GM12874 (cell line): ENCODE data around the gene CARD8.

Experiments
- TF ChIP-seq, protein P1 (sequence below): IDR thresholded peaks from 2 replicates; pipeline ENCODE4 v1.5.1; 2011; ENCODE audit warnings: low read depth, mild to moderate bottlenecking, control low read depth, low read length, moderate library complexity; ENCODE audit not compliant: insufficient read depth

Gene CARD8

DNA sequence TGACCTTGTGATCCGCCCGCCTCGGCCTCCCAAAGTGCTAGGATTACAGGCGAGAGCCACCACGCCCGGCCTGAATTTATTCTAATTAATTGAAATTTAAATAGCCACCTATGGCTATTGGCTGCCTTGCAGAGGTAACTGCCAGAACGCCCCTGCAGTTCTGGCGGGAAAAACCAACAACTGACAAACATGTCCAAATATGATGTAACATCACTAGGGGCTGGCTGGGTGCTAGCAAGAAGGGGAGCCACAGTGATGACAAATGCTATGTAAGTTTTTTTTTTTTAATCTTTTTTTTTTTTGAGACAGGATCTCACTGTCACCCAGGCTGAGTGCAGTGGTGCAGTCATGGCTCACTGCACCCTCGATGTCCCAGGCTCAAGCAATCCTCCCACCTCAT lies 72.4 kb downstream of the CARD8 start:
- TF ChIP-seq, protein P1, sequence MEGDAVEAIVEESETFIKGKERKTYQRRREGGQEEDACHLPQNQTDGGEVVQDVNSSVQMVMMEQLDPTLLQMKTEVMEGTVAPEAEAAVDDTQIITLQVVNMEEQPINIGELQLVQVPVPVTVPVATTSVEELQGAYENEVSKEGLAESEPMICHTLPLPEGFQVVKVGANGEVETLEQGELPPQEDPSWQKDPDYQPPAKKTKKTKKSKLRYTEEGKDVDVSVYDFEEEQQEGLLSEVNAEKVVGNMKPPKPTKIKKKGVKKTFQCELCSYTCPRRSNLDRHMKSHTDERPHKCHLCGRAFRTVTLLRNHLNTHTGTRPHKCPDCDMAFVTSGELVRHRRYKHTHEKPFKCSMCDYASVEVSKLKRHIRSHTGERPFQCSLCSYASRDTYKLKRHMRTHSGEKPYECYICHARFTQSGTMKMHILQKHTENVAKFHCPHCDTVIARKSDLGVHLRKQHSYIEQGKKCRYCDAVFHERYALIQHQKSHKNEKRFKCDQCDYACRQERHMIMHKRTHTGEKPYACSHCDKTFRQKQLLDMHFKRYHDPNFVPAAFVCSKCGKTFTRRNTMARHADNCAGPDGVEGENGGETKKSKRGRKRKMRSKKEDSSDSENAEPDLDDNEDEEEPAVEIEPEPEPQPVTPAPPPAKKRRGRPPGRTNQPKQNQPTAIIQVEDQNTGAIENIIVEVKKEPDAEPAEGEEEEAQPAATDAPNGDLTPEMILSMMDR, result no peak

- TF ChIP-seq, protein P1, result 0 out of 2 replicates have a peak, but pooled peaks have one; percentile 4
Measured at GRCh38 chr19:48182434-48182833, 73.3 kb downstream of the CARD8 start.

- TF ChIP-seq, protein P1, result no peak
Measured at GRCh38 chr19:48181505-48181904, 74.2 kb downstream of the CARD8 start.

DNA sequence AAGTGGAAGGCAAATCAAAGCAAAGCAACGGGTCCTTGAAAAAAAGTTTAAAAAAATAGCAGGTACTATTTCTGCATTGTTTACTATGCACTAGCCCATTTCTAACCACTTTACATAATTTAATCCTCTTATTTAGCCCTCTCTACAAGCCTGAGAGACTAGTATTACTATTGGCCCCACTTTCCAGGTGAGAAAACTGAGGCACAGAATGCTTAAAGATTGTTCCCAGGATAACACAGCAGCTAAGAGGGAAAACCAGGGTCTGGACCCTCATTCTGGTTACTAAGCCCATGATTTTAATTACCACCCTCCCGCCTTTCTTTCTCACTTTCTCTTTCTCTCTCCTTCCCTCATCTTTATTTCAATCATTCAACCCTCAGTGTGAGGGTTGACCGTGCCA lies 79.5 kb downstream of the CARD8 start:
- TF ChIP-seq, protein P1, result no peak

DNA sequence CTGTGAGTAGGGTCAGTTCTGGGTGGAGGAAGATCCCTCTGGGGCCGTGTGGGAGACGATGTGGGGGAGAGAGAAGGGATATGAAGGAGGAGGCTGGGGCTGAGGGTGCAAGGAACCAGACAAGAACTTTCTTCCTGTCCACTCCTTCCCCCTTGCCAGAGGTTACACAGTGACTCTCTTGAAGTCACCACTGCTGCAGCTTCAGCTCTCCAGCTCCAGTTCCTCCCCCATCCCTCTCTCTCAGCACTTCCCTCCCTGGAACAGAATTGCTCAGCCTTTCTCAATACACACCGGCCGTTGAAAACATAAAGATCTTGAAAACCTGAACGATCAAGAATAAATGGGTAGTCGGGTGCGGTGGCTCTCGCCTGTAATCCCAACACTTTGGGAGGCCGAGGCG lies 80.1 kb downstream of the CARD8 start:
- TF ChIP-seq, protein P1, result no peak

DNA sequence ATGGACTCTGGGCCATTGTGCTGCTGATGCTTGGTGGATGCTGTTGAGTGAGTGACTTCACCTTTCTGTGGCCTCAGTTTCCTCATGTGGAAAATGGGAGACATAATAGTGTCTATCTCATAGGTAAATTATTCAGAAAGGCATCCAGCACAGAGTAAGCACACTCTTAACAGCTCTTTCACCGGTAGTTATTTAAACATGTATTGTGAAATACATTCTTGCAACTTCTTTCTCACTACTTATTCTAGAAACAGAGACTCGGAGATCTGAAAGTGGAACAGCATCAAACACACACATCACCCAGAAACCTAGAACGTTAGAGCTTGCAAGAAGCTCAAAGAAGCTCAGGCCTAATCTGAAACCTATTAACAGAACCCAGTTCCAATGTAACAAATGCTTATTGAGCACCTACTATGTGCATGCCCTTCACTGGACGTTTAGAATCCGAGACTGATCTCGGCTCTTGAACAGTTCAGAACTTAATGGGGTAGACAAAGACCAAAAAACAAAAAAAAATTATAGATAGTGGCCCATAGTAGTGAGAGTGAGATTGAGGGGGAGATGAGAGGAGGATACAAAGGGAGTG lies 81.2 kb downstream of the CARD8 start:
- TF ChIP-seq, protein P1, result no peak

GRCh38 chr19:48171710-48172109 lies 84.0 kb downstream of the CARD8 start:
- TF ChIP-seq, protein P1, result no peak

DNA sequence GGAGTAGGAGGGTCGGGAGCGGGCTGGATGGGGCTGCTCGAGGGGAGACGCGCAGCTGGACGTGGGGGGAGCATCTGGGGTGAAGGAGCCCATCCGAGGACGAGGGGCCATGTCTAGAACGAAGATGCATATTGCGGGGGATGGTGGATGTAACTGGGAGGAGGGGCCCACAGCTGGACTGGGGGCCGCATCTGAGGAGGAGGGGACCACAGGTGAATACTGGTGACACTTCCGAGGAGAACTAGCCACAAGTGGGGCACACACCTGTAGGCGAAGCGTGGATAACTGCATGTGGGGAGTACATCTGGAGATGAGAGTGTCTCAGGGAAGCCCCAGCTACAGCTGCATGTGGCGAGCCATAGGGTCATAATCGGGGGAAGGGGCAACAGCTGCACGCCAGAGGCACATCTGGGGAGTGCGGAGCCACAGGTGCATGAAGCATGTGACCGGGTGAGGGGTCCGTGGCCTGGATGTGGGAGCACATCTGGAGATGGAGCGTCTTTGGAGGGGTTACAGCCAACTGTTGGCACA lies 84.8 kb downstream of the CARD8 start:
- TF ChIP-seq, protein P1, result no peak
